HG02571 (cell line): ENCODE data around the gene LINS1.

Source experiments
- ATAC-seq: cut with Tn5 transposase; IDR thresholded peaks from one replicate; pipeline ENCODE4 v1.9.1; 2021; ENCODE audit warnings: mild to moderate bottlenecking, moderate library complexity; ENCODE audit not compliant: unreplicated experiment

The LINS1 gene

GRCh38 chr15:100559330-100559729 lies 42.7 kb downstream of the LINS1 start:
- no peak for ATAC-seq

- no peak for ATAC-seq
Observed at GRCh38 chr15:100558771-100559254, 43.2 kb downstream of the LINS1 start.

GRCh38 chr15:100553468-100553867 lies 48.5 kb downstream of the LINS1 start:
- ATAC-seq, result no peak

GRCh38 chr15:100547961-100548360 lies 54.0 kb downstream of the LINS1 start:
- ATAC-seq, result no peak

GRCh38 chr15:100544946-100545345 lies 57.0 kb downstream of the LINS1 start:
- ATAC-seq, result no peak

- no peak for ATAC-seq
Observed at GRCh38 chr15:100544338-100544841, 57.6 kb downstream of the LINS1 start.

GRCh38 chr15:100542290-100542689 lies 59.7 kb downstream of the LINS1 start:
- no peak for ATAC-seq

- no peak for ATAC-seq
Observed at GRCh38 chr15:100537331-100537730, 64.7 kb downstream of the LINS1 start.

GRCh38 chr15:100536733-100537132 lies 65.3 kb downstream of the LINS1 start:
- ATAC-seq, result no peak

- no peak for ATAC-seq
Observed at GRCh38 chr15:100533886-100534285, 68.1 kb downstream of the LINS1 start.

GRCh38 chr15:100531823-100532327 lies 70.1 kb downstream of the LINS1 start:
- ATAC-seq, result no peak

GRCh38 chr15:100531204-100531603 lies 70.8 kb downstream of the LINS1 start:
- no peak for ATAC-seq

GRCh38 chr15:100529556-100529955 lies 72.4 kb downstream of the LINS1 start:
- no peak for ATAC-seq

- ATAC-seq, result no peak
Observed at GRCh38 chr15:100528833-100529428, 73.1 kb downstream of the LINS1 start, which contains the start of gene CERS3. CERS3 (minus strand) TSS chr15:100528950; CDS start chr15:100501849, 27,101 bp downstream.

- no peak for ATAC-seq
Observed at GRCh38 chr15:100526027-100526481, 75.9 kb downstream of the LINS1 start.

- no peak for ATAC-seq
Observed at GRCh38 chr15:100525436-100525835, 76.5 kb downstream of the LINS1 start.

GRCh38 chr15:100524326-100524725 lies 77.7 kb downstream of the LINS1 start:
- no peak for ATAC-seq

- no peak for ATAC-seq
Observed at GRCh38 chr15:100521907-100522306, 80.1 kb downstream of the LINS1 start.

GRCh38 chr15:100520132-100520921 lies 81.7 kb downstream of the LINS1 start:
- ATAC-seq, result no peak

- no peak for ATAC-seq
Observed at GRCh38 chr15:100517846-100518245, 84.1 kb downstream of the LINS1 start.
